Tibial nerve (tissue), 4 donors: ENCODE results near the gene CFAP43. TPM values are rescaled to one million over a fixed set of nuclear protein-coding genes. Genes with fewer than 3 reads are reported as not detected.

Source experiments
- DNase-seq, 2 donors: peaks; one replicate each; pipeline ENCODE4 v3.0.0-alpha.2; 2019; ENCODE audit warnings: low spot score in 2 of 2
- H3K27ac ChIP-seq, 4 donors: fragments of 200-600 bp; sonication (generic) in 3 of 4; one replicate each; pipeline ENCODE4 v1.5.1; 2017 to 2019; ENCODE audit warnings: mild to moderate bottlenecking in 1 of 4
- H3K27me3 ChIP-seq, 2 donors: fragments of 200-600 bp; sonication (generic) in 1 of 2; one replicate each; pipeline versions ENCODE4 v1.5.1 to v1.6.0; 2017 to 2019
- H3K36me3 ChIP-seq, 3 donors: fragments of 200-600 bp; sonication (generic); one replicate each; pipeline ENCODE4 v1.5.1; 2018 to 2019
- H3K4me1 ChIP-seq, 4 donors: fragments of 200-600 bp; sonication (generic) in 3 of 4; one replicate each; pipeline ENCODE4 v1.5.1; 2017 to 2019
- H3K4me3 ChIP-seq, 4 donors: fragments of 200-600 bp; sonication (generic) in 3 of 4; one replicate each; pipeline ENCODE4 v1.5.1; 2017 to 2019; ENCODE audit warnings: mild to moderate bottlenecking in 1 of 4, moderate library complexity in 1 of 4
- H3K9me3 ChIP-seq, 4 donors: fragments of 200-600 bp; sonication (generic) in 3 of 4; one replicate each; pipeline ENCODE4 v1.5.1; 2017 to 2019
- CTCF ChIP-seq, 5 experiments: fragments of 200-600 bp in 3 of 5; fragments of 450-650 bp in 2 of 5; sonication (generic) in 3 of 5; IDR thresholded peaks; one replicate each; pipeline ENCODE4 v1.5.1; 2016 to 2019; ENCODE audit warnings: antibody characterized with exemption in 5 of 5, mild to moderate bottlenecking in 3 of 5, moderate library complexity in 2 of 5
- EP300 ChIP-seq, 2 donors: sonication (generic); formaldehyde crosslinking; IDR thresholded peaks; one replicate each; pipeline ENCODE4 v1.6.1; 2017; ENCODE audit warnings: antibody characterized with exemption in 2 of 2, mild to moderate bottlenecking in 1 of 2
- POLR2A ChIP-seq, 2 donors: fragments of 450-650 bp; IDR thresholded peaks; one replicate each; pipeline ENCODE4 v1.6.1; 2017; ENCODE audit warnings: antibody characterized with exemption in 2 of 2, mild to moderate bottlenecking in 2 of 2, moderate library complexity in 2 of 2
- WGBS, 2 donors: methylation state at CpG; one replicate each; pipeline ENCODE4 v1.1.5; 2018; 5-methylcytosine and 5-hydroxymethylcytosine counted together
- total RNA-seq, 4 donors: library from RNA; depleted of rRNA; stranded (reverse); fragments of >200 nt; gene quantifications; one replicate each; pipeline ENCODE4 v1.1.0, GENCODE V29; 2016

CFAP43 gene
- total RNA-seq, 4 donors from 2014 or later = 0.30 to 4.3 (median 2.5) TPM

- H3K36me3 ChIP-seq = no peaks in the 10 kb centered on the region
- H3K4me1 ChIP-seq = no peaks in the 10 kb centered on the region
- TF ChIP-seq EP300 (IDR thresholded peaks at IDR 0.05) = no peak
- no peak for TF ChIP-seq CTCF (IDR thresholded peaks at IDR 0.05)
- TF ChIP-seq POLR2A (IDR thresholded peaks at IDR 0.05) = no peak
- WGBS, 2 donors = 19 to 22% methylated on average over 1 of the region's 1 CpG
- no peaks in the 10 kb centered on the region for H3K27me3 ChIP-seq
- no peaks in the 10 kb centered on the region for H3K9me3 ChIP-seq
- DNase-seq = no peak
- H3K27ac ChIP-seq = no peak overlapping the region
- H3K4me3 ChIP-seq = no peak overlapping the region
These were observed 90.1 kb downstream of the CFAP43 start for GRCh38 chr10:104142081-104142480.

GRCh38 chr10:104139221-104139620, 92.9 kb downstream of the CFAP43 start:
- H3K9me3 ChIP-seq = no peaks in the 10 kb centered on the region
- no peaks in the 10 kb centered on the region for H3K27me3 ChIP-seq
- 75 to 76% methylated on average over 5 of the region's 5 CpGs for WGBS, 2 donors
- no peaks in the 10 kb centered on the region for H3K4me1 ChIP-seq
- no peak overlapping the region for H3K27ac ChIP-seq
- DNase-seq = no peak
- H3K36me3 ChIP-seq = no peaks in the 10 kb centered on the region
- TF ChIP-seq CTCF (IDR thresholded peaks at IDR 0.05) (peak in 1 of 5 experiments; percentile 9), EP300 (IDR thresholded peaks at IDR 0.05) (no peak), POLR2A (IDR thresholded peaks at IDR 0.05) (no peak)
- H3K4me3 ChIP-seq = no peak overlapping the region

GRCh38 chr10:104138131-104138530, 94.0 kb downstream of the CFAP43 start:
- H3K4me3 ChIP-seq = no peak overlapping the region
- TF ChIP-seq EP300 (IDR thresholded peaks at IDR 0.05) = no peak
- TF ChIP-seq CTCF (IDR thresholded peaks at IDR 0.05) = no peak
- TF ChIP-seq POLR2A (IDR thresholded peaks at IDR 0.05) = no peak
- H3K27me3 ChIP-seq = no peaks in the 10 kb centered on the region
- H3K9me3 ChIP-seq = no peaks in the 10 kb centered on the region
- DNase-seq = no peak
- 94 to 95% methylated on average over 6 of the region's 6 CpGs for WGBS, 2 donors
- no peak overlapping the region for H3K27ac ChIP-seq
- H3K4me1 ChIP-seq = no peaks in the 10 kb centered on the region
- H3K36me3 ChIP-seq = no peaks in the 10 kb centered on the region

- H3K4me1 ChIP-seq = no peaks in the 10 kb centered on the region
- H3K36me3 ChIP-seq = peaks cover 0 to 13% (median 0%) of the 10 kb centered on the region in 3 donors
- no peaks in the 10 kb centered on the region for H3K9me3 ChIP-seq
- no peak overlapping the region for H3K27ac ChIP-seq
- DNase-seq = no peak
- no peaks in the 10 kb centered on the region for H3K27me3 ChIP-seq
- H3K4me3 ChIP-seq = no peak overlapping the region
- WGBS, 2 donors = 56% methylated on average over 3 of the region's 3 CpGs
- TF ChIP-seq CTCF (IDR thresholded peaks at IDR 0.05) (no peak), EP300 (IDR thresholded peaks at IDR 0.05) (no peak), POLR2A (IDR thresholded peaks at IDR 0.05) (no peak)
These were observed 102.1 kb downstream of the CFAP43 start for GRCh38 chr10:104130041-104130440.

- DNase-seq = no peak
- TF ChIP-seq CTCF (IDR thresholded peaks at IDR 0.05) = no peak
- no peaks in the 10 kb centered on the region for H3K9me3 ChIP-seq
- H3K36me3 ChIP-seq = peaks cover 0 to 17% (median 0%) of the 10 kb centered on the region in 3 donors
- no peaks in the 10 kb centered on the region for H3K27me3 ChIP-seq
- no peak overlapping the region for H3K4me3 ChIP-seq
- WGBS, 2 donors = 79 to 81% methylated on average over 2 of the region's 2 CpGs
- no peak overlapping the region for H3K27ac ChIP-seq
- peaks cover 0 to 4% (median 0%) of the 10 kb centered on the region in 4 donors for H3K4me1 ChIP-seq
These were observed 104.0 kb downstream of the CFAP43 start for GRCh38 chr10:104128214-104128613.
